HepG2 (cell line): ENCODE results near the gene ZBTB46. TPM values are rescaled to one million over a fixed set of nuclear protein-coding genes. Genes with fewer than 3 reads are reported as not detected.

Experiments
- AKAP8 ChIP-seq: sonication (generic); formaldehyde crosslinking; IDR thresholded peaks from 2 replicates; pipeline ENCODE4 v1.5.1; 2020; ENCODE audit warnings: mild to moderate bottlenecking, missing genetic modification reagents
- ELF4 ChIP-seq: sonication (generic); formaldehyde crosslinking; IDR thresholded peaks from 2 replicates; pipeline ENCODE4 v1.5.0; 2020; ENCODE audit warnings: missing genetic modification reagents, mild to moderate bottlenecking, moderate library complexity, borderline replicate concordance
- FUBP1 ChIP-seq: sonication (generic); formaldehyde crosslinking; IDR thresholded peaks from 2 replicates; pipeline ENCODE4 v1.5.1; 2020; ENCODE audit warnings: missing genetic modification reagents, mild to moderate bottlenecking, borderline replicate concordance
- HNRNPLL ChIP-seq: fragments of 200-400 bp; formaldehyde crosslinking; IDR thresholded peaks from 2 replicates; pipeline ENCODE4 v1.6.1; 2017; ENCODE audit warnings: mild to moderate bottlenecking, low read depth, low read length; ENCODE audit not compliant: poor library complexity, severe bottlenecking
- ISL2 ChIP-seq: sonication (generic); formaldehyde crosslinking; IDR thresholded peaks from 2 replicates; pipeline ENCODE4 v1.5.0; 2020; ENCODE audit warnings: missing genetic modification reagents
- KDM5A ChIP-seq: fragments of 200-600 bp; sonication (generic); IDR thresholded peaks from 2 replicates; pipeline ENCODE4 v1.7.0; 2018; ENCODE audit warnings: antibody characterized with exemption, mild to moderate bottlenecking, low read length, borderline replicate concordance
- MLLT10 ChIP-seq: sonication (generic); formaldehyde crosslinking; IDR thresholded peaks from 2 replicates; pipeline ENCODE4 v1.4.0; 2020; ENCODE audit warnings: missing genetic modification reagents
- NFYB ChIP-seq: sonication (generic); formaldehyde crosslinking; IDR thresholded peaks from 2 replicates; pipeline ENCODE4 v1.4.0; 2020; ENCODE audit warnings: missing genetic modification reagents
- PTBP1 ChIP-seq: fragments of 200-400 bp; formaldehyde crosslinking; IDR thresholded peaks from 2 replicates; pipeline ENCODE4 v1.6.1; 2018; ENCODE audit warnings: low read length, low read depth; ENCODE audit not compliant: poor library complexity, severe bottlenecking
- SMAD1 ChIP-seq: sonication (generic); formaldehyde crosslinking; IDR thresholded peaks from 2 replicates; pipeline ENCODE4 v1.4.0; 2020; ENCODE audit warnings: missing genetic modification reagents, low read depth, mild to moderate bottlenecking, borderline replicate concordance
- SNRNP70 ChIP-seq: fragments of 200-400 bp; formaldehyde crosslinking; IDR thresholded peaks from 2 replicates; pipeline ENCODE4 v1.6.1; 2017; ENCODE audit warnings: mild to moderate bottlenecking, low read depth, low read length, moderate library complexity
- ZBTB33 ChIP-seq: sonication (generic); formaldehyde crosslinking; IDR thresholded peaks from 2 replicates; pipeline ENCODE4 v1.4.0; 2020; ENCODE audit warnings: missing genetic modification reagents
- ZNF383 ChIP-seq: sonication (generic); formaldehyde crosslinking; IDR thresholded peaks from 2 replicates; pipeline ENCODE4 v1.4.0; 2020; ENCODE audit warnings: missing genetic modification reagents, mild to moderate bottlenecking, borderline replicate concordance
- ZNF546 ChIP-seq: sonication (generic); formaldehyde crosslinking; conservative IDR thresholded peaks from 2 replicates; pipeline ENCODE4 v1.8.1; 2023; ENCODE audit warnings: mild to moderate bottlenecking, missing genetic modification reagents
- ZNF547 ChIP-seq: sonication (generic); formaldehyde crosslinking; IDR thresholded peaks from 2 replicates; pipeline ENCODE4 v1.5.1; 2020; ENCODE audit warnings: mild to moderate bottlenecking, missing genetic modification reagents
- ZNF784 ChIP-seq: sonication (generic); formaldehyde crosslinking; IDR thresholded peaks from 2 replicates; pipeline ENCODE4 v1.5.1; 2020; ENCODE audit warnings: missing genetic modification reagents, mild to moderate bottlenecking, borderline replicate concordance
- polyA plus RNA-seq, 8 experiments: library from polyadenylated mRNA; depleted of rRNA in 3 of 8; stranded (reverse) in 7 of 8; unstranded in 1 of 8; fragments of >200 nt; fragmentation: Illumina TruSeq in 4 of 8; extraction: Trizol in 4 of 8; gene quantifications; 2 replicates each; pipeline versions ENCODE4 v1.2.1 to v1.2.3, GENCODE V29; 2011 to 2016; ENCODE audit warnings: low read depth in 4 of 8, missing spikeins in 1 of 8, mixed read lengths in 1 of 8; ENCODE audit not compliant: insufficient read depth in 1 of 8
- total RNA-seq, 5 experiments: library from RNA; depleted of rRNA; stranded (reverse); fragments of >200 nt; fragmentation: Illumina TruSeq; extraction: Trizol; gene quantifications; 2 replicates each; pipeline ENCODE4 v1.2.3, GENCODE V29; 2016; ENCODE audit warnings: low read depth in 1 of 5
- TF ChIP-seq, protein P1 (sequence below): sonication (generic); formaldehyde crosslinking; IDR thresholded peaks from 2 replicates; pipeline ENCODE4 v1.8.1; 2023; ENCODE audit warnings: mild to moderate bottlenecking, inconsistent platforms, moderate library complexity, missing genetic modification reagents, borderline replicate concordance
- TF ChIP-seq, protein P2 (sequence below): sonication (generic); formaldehyde crosslinking; IDR thresholded peaks from 2 replicates; pipeline ENCODE4 v1.8.1; 2023; ENCODE audit warnings: mild to moderate bottlenecking, missing genetic modification reagents, borderline replicate concordance
- TF ChIP-seq, protein P3 (sequence below): sonication (generic); formaldehyde crosslinking; IDR thresholded peaks from 2 replicates; pipeline ENCODE4 v1.4.0; 2020; ENCODE audit warnings: mild to moderate bottlenecking, low read depth, missing genetic modification reagents

Gene ZBTB46
- total and polyA plus RNA-seq, 2 of the 13 experiments (the other 11 are each of a cell fraction or from before 2014, with no cell fraction given): 1.6 to 13.5 TPM

GRCh38 chr20:63833776-63834490 lies 2.9 kb upstream of the ZBTB46 start (continued):
- TF ChIP-seq, protein P1, sequence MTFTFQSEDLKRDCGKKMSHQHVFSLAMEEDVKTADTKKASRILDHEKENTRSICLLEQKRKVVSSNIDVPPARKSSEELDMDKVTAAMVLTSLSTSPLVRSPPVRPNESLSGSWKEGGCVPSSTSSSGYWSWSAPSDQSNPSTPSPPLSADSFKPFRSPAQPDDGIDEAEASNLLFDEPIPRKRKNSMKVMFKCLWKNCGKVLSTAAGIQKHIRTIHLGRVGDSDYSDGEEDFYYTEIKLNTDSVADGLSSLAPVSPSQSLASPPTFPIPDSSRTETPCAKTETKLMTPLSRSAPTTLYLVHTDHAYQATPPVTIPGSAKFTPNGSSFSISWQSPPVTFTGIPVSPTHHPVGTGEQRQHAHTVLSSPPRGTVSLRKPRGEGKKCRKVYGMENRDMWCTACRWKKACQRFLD (CRISPR knock-in tag): no peak
- TF ChIP-seq ELF4 (CRISPR knock-in tag) (no peak), AKAP8 (CRISPR knock-in tag) (no peak), SNRNP70 (no peak), FUBP1 (CRISPR knock-in tag) (no peak), ISL2 (CRISPR knock-in tag) (no peak), SMAD1 (CRISPR knock-in tag) (no peak), HNRNPLL (no peak), MLLT10 (CRISPR knock-in tag) (no peak), ZNF383 (no peak), PTBP1 (no peak), ZNF547 (CRISPR knock-in tag) (peak; percentile 43; the same call in 1 of the 2 replicates), ZNF546 (CRISPR knock-in tag) (no peak), ZBTB33 (CRISPR knock-in tag) (no peak), KDM5A (no peak), ZNF784 (no peak), NFYB (CRISPR knock-in tag) (no peak)
- TF ChIP-seq, protein P2, sequence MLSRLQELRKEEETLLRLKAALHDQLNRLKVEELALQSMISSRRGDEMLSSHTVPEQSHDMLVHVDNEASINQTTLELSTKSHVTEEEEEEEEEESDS (CRISPR knock-in tag): no peak
- TF ChIP-seq, protein P3, sequence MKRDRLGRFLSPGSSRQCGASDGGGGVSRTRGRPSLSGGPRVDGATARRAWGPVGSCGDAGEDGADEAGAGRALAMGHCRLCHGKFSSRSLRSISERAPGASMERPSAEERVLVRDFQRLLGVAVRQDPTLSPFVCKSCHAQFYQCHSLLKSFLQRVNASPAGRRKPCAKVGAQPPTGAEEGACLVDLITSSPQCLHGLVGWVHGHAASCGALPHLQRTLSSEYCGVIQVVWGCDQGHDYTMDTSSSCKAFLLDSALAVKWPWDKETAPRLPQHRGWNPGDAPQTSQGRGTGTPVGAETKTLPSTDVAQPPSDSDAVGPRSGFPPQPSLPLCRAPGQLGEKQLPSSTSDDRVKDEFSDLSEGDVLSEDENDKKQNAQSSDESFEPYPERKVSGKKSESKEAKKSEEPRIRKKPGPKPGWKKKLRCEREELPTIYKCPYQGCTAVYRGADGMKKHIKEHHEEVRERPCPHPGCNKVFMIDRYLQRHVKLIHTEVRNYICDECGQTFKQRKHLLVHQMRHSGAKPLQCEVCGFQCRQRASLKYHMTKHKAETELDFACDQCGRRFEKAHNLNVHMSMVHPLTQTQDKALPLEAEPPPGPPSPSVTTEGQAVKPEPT (CRISPR knock-in tag): peak; percentile 77
